IPS-20b (cell line): ENCODE results near the gene SMPD3.

Experiments
- H3K27ac ChIP-seq: one replicate; pipeline ENCODE4 v1.5.1; 2013; ENCODE audit warnings: low read length
- H3K27me3 ChIP-seq: 2 replicates; pipeline ENCODE4 v1.6.1; 2013; ENCODE audit warnings: mild to moderate bottlenecking, low read length, inconsistent platforms; ENCODE audit not compliant: insufficient read depth
- H3K36me3 ChIP-seq: 2 replicates; pipeline ENCODE4 v1.6.1; 2013; ENCODE audit warnings: low read depth, mild to moderate bottlenecking, inconsistent platforms, low read length, moderate library complexity; ENCODE audit not compliant: insufficient read depth
- H3K4me1 ChIP-seq: 2 replicates; pipeline ENCODE4 v1.6.1; 2013; ENCODE audit warnings: mild to moderate bottlenecking, control low read depth, inconsistent platforms, low read length, moderate library complexity; ENCODE audit not compliant: insufficient read depth
- H3K4me3 ChIP-seq: 2 replicates; pipeline ENCODE4 v1.5.1; 2013; ENCODE audit warnings: mild to moderate bottlenecking, low read length, inconsistent platforms
- H3K9ac ChIP-seq: 2 replicates; pipeline ENCODE4 v1.6.1; 2013; ENCODE audit warnings: low read depth, mild to moderate bottlenecking, inconsistent platforms, low read length, moderate library complexity
- H3K9me3 ChIP-seq: 2 replicates; pipeline ENCODE4 v1.6.1; 2013; ENCODE audit warnings: mild to moderate bottlenecking, low read depth, low read length, inconsistent platforms; ENCODE audit not compliant: insufficient read depth

The SMPD3 gene

GRCh38 chr16:68451676-68452075, 3.4 kb upstream of the SMPD3 start:
- Histone ChIP-seq H3K36me3 (no peaks in the 10 kb centered on the region), H3K27ac (no peak overlapping the region), H3K27me3 (peaks cover 16% of the 10 kb centered on the region), H3K9ac (no peak overlapping the region), H3K9me3 (no peaks in the 10 kb centered on the region), H3K4me1 (no peaks in the 10 kb centered on the region), H3K4me3 (no peak overlapping the region)

- H3K27ac ChIP-seq: no peak overlapping the region
- H3K4me1 ChIP-seq: no peaks in the 10 kb centered on the region
- no peaks in the 10 kb centered on the region for H3K36me3 ChIP-seq
- H3K9ac ChIP-seq: no peak overlapping the region
- H3K27me3 ChIP-seq: peaks cover 24% of the 10 kb centered on the region
- no peak overlapping the region for H3K4me3 ChIP-seq
- no peaks in the 10 kb centered on the region for H3K9me3 ChIP-seq
These were observed 2.5 kb upstream of the SMPD3 start for GRCh38 chr16:68450741-68451255.

GRCh38 chr16:68447653-68448359, 502 bp downstream of the SMPD3 start:
- H3K9ac ChIP-seq: no peak overlapping the region
- no peak overlapping the region for H3K27ac ChIP-seq
- H3K36me3 ChIP-seq: no peaks in the 10 kb centered on the region
- H3K4me3 ChIP-seq: peak overlapping the region; percentile 59; the same call in 1 of the 2 replicates
- H3K4me1 ChIP-seq: no peaks in the 10 kb centered on the region
- no peaks in the 10 kb centered on the region for H3K9me3 ChIP-seq
- H3K27me3 ChIP-seq: peaks cover 45% of the 10 kb centered on the region

GRCh38 chr16:68446681-68447652, 1.3 kb downstream of the SMPD3 start:
- Histone ChIP-seq H3K4me3 (peak overlapping the region; percentile 59; the same call in 1 of the 2 replicates), H3K9me3 (no peaks in the 10 kb centered on the region), H3K27me3 (peaks cover 53% of the 10 kb centered on the region), H3K9ac (no peak overlapping the region), H3K4me1 (no peaks in the 10 kb centered on the region), H3K36me3 (no peaks in the 10 kb centered on the region), H3K27ac (no peak overlapping the region)

- no peak overlapping the region for H3K9ac ChIP-seq
- H3K27me3 ChIP-seq: peaks cover 62% of the 10 kb centered on the region
- H3K27ac ChIP-seq: no peak overlapping the region
- no peaks in the 10 kb centered on the region for H3K36me3 ChIP-seq
- H3K4me1 ChIP-seq: no peaks in the 10 kb centered on the region
- H3K9me3 ChIP-seq: no peaks in the 10 kb centered on the region
- no peak overlapping the region for H3K4me3 ChIP-seq
These were observed 2.9 kb downstream of the SMPD3 start for GRCh38 chr16:68445458-68445857.

GRCh38 chr16:68444056-68444657, 4.2 kb downstream of the SMPD3 start:
- Histone ChIP-seq H3K27ac (no peak overlapping the region), H3K9ac (no peak overlapping the region), H3K27me3 (peaks cover 65% of the 10 kb centered on the region)

GRCh38 chr16:68436581-68436980, 11.7 kb downstream of the SMPD3 start:
- Histone ChIP-seq H3K36me3 (no peaks in the 10 kb centered on the region), H3K27me3 (peaks cover 19% of the 10 kb centered on the region), H3K4me3 (no peak overlapping the region), H3K27ac (no peak overlapping the region), H3K9ac (no peak overlapping the region), H3K9me3 (peaks cover 7% of the 10 kb centered on the region; the same call in 1 of the 2 replicates), H3K4me1 (no peaks in the 10 kb centered on the region)

More at GRCh38 chr16:68444056-68444657, 4.2 kb downstream of the SMPD3 start:
- Histone ChIP-seq H3K4me1 (no peaks in the 10 kb centered on the region), H3K9me3 (no peaks in the 10 kb centered on the region), H3K36me3 (no peaks in the 10 kb centered on the region), H3K4me3 (no peak overlapping the region)

GRCh38 chr16:68434624-68435210, 13.6 kb downstream of the SMPD3 start:
- Histone ChIP-seq H3K9ac (no peak overlapping the region), H3K4me1 (no peaks in the 10 kb centered on the region), H3K27ac (no peak overlapping the region), H3K9me3 (peaks cover 7% of the 10 kb centered on the region; the same call in 1 of the 2 replicates), H3K27me3 (peaks cover 12% of the 10 kb centered on the region), H3K36me3 (no peaks in the 10 kb centered on the region), H3K4me3 (no peak overlapping the region)

- Histone ChIP-seq H3K9ac (no peak overlapping the region), H3K27ac (no peak overlapping the region), H3K27me3 (peaks cover 1% of the 10 kb centered on the region; the same call in 1 of the 2 replicates), H3K4me3 (no peak overlapping the region), H3K9me3 (peaks cover 7% of the 10 kb centered on the region; the same call in 1 of the 2 replicates), H3K4me1 (no peaks in the 10 kb centered on the region), H3K36me3 (no peaks in the 10 kb centered on the region)
These were observed 15.0 kb downstream of the SMPD3 start for GRCh38 chr16:68433316-68433715.

GRCh38 chr16:68432701-68433100, 15.6 kb downstream of the SMPD3 start:
- Histone ChIP-seq H3K27me3 (no peaks in the 10 kb centered on the region), H3K4me3 (no peak overlapping the region), H3K9ac (no peak overlapping the region), H3K4me1 (no peaks in the 10 kb centered on the region), H3K27ac (no peak overlapping the region), H3K9me3 (peaks cover 7% of the 10 kb centered on the region; the same call in 1 of the 2 replicates), H3K36me3 (no peaks in the 10 kb centered on the region)
